ENCODE measurements around the gene KLK1.
A peak's percentile ranks its signal among the peaks of the same experiment; 100 is the strongest.
"Not testable (repeated sequence)": the region's sequence is repeated elsewhere in the genome, so short reads cannot be mapped to it uniquely, and the experiment has no call there.

The KLK1 gene

GRCh38 chr19:50790396-50790795 lies 33.2 kb downstream of the KLK1 start, which contains the start of gene ACP4:
Gene ACP4, plus strand, starts transcription at chr19:50790415. Its CDS starts 0 bp downstream, at chr19:50790415.
- WGBS, result 91% methylated on average over 15 of the region's 15 CpGs
- Histone ChIP-seq H3K27me3 (ENCODE audit: insufficient read depth, low read length) (no peaks in the 10 kb centered on the region), H3K9ac (ENCODE audit: low read depth, low read length) (no peak within 1 kb of the TSS)

GRCh38 chr19:50785329-50785728 lies 38.3 kb downstream of the KLK1 start:
- Histone ChIP-seq H3K4me1 (ENCODE audit: insufficient read depth, low read length) (no peaks in the 10 kb centered on the region), H3K27me3 (ENCODE audit: insufficient read depth, low read length) (peaks cover 1% of the 10 kb centered on the region), H3K27ac (ENCODE audit: low read depth, low read length) (no peak overlapping the region), H3K9me3 (ENCODE audit: insufficient read depth, low read depth, low read length) (no peaks in the 10 kb centered on the region), H3K36me3 (ENCODE audit: insufficient read depth, low read length) (no peaks in the 10 kb centered on the region), H3K4me3 (ENCODE audit: low read length) (no peak overlapping the region), H3K9ac (ENCODE audit: low read depth, low read length) (no peak overlapping the region)
- 92% methylated on average over 12 of the region's 12 CpGs for WGBS

More at GRCh38 chr19:50790396-50790795, 33.2 kb downstream of the KLK1 start, which contains the start of gene ACP4:
- no peaks in the 10 kb centered on the region for H3K4me1 ChIP-seq (ENCODE audit: insufficient read depth, low read length)
- no peak within 1 kb of the TSS for H3K4me3 ChIP-seq (ENCODE audit: low read length)
- H3K36me3 ChIP-seq (ENCODE audit: insufficient read depth, low read length), result peaks cover 4% of the 10 kb centered on the region; the same call in 1 of the 2 replicates
- H3K27ac ChIP-seq (ENCODE audit: low read depth, low read length), result no peak within 1 kb of the TSS
- no peaks in the 10 kb centered on the region for H3K9me3 ChIP-seq (ENCODE audit: insufficient read depth, low read depth, low read length)

GRCh38 chr19:50784710-50785109 lies 38.9 kb downstream of the KLK1 start:
- Histone ChIP-seq H3K36me3 (ENCODE audit: insufficient read depth, low read length) (no peaks in the 10 kb centered on the region), H3K4me1 (ENCODE audit: insufficient read depth, low read length) (no peaks in the 10 kb centered on the region), H3K27me3 (ENCODE audit: insufficient read depth, low read length) (peaks cover 7% of the 10 kb centered on the region), H3K9me3 (ENCODE audit: insufficient read depth, low read depth, low read length) (no peaks in the 10 kb centered on the region), H3K27ac (ENCODE audit: low read depth, low read length) (no peak overlapping the region), H3K9ac (ENCODE audit: low read depth, low read length) (no peak overlapping the region), H3K4me3 (ENCODE audit: low read length) (no peak overlapping the region)
- WGBS, result 93% methylated on average over 3 of the region's 3 CpGs

GRCh38 chr19:50783848-50784152 lies 39.8 kb downstream of the KLK1 start:
- not testable (repeated sequence) for H3K27ac ChIP-seq (ENCODE audit: low read depth, low read length); H3K9me3 ChIP-seq (ENCODE audit: insufficient read depth, low read depth, low read length); H3K9ac ChIP-seq (ENCODE audit: low read depth, low read length); H3K4me3 ChIP-seq (ENCODE audit: low read length); H3K4me1 ChIP-seq (ENCODE audit: insufficient read depth, low read length); H3K36me3 ChIP-seq (ENCODE audit: insufficient read depth, low read length)
- 54% methylated on average over 8 of the region's 8 CpGs for WGBS
- peaks cover 16% of the 10 kb centered on the region for H3K27me3 ChIP-seq (ENCODE audit: insufficient read depth, low read length)

- H3K9me3 ChIP-seq (ENCODE audit: insufficient read depth, low read depth, low read length), result no peaks in the 10 kb centered on the region
Observed at GRCh38 chr19:50780753-50781435, 42.7 kb downstream of the KLK1 start.

GRCh38 chr19:50779504-50780457 lies 43.8 kb downstream of the KLK1 start:
- no peaks in the 10 kb centered on the region; the same call in 1 of the 2 replicates for H3K4me1 ChIP-seq (ENCODE audit: insufficient read depth, low read length)
- H3K9me3 ChIP-seq (ENCODE audit: insufficient read depth, low read depth, low read length), result 0 out of 2 replicates have a peak, but pooled peaks cover 3% of the 10 kb centered on the region
- 72% methylated on average over 25 of the region's 25 CpGs for WGBS
- H3K9ac ChIP-seq (ENCODE audit: low read depth, low read length), result no peak overlapping the region
- H3K27ac ChIP-seq (ENCODE audit: low read depth, low read length), result no peak overlapping the region
- H3K27me3 ChIP-seq (ENCODE audit: insufficient read depth, low read length), result peaks cover 46% of the 10 kb centered on the region
- no peaks in the 10 kb centered on the region for H3K36me3 ChIP-seq (ENCODE audit: insufficient read depth, low read length)
- no peak overlapping the region for H3K4me3 ChIP-seq (ENCODE audit: low read length)

More at GRCh38 chr19:50780753-50781435, 42.7 kb downstream of the KLK1 start:
- Histone ChIP-seq H3K4me3 (ENCODE audit: low read length) (no peak overlapping the region), H3K36me3 (ENCODE audit: insufficient read depth, low read length) (no peaks in the 10 kb centered on the region), H3K4me1 (ENCODE audit: insufficient read depth, low read length) (no peaks in the 10 kb centered on the region; the same call in 1 of the 2 replicates), H3K9ac (ENCODE audit: low read depth, low read length) (no peak overlapping the region), H3K27ac (ENCODE audit: low read depth, low read length) (no peak overlapping the region), H3K27me3 (ENCODE audit: insufficient read depth, low read length) (peaks cover 43% of the 10 kb centered on the region)
- WGBS, result 79% methylated on average over 16 of the region's 16 CpGs

GRCh38 chr19:50778906-50779430 lies 44.6 kb downstream of the KLK1 start:
- Histone ChIP-seq H3K36me3 (ENCODE audit: insufficient read depth, low read length) (no peaks in the 10 kb centered on the region), H3K4me1 (ENCODE audit: insufficient read depth, low read length) (no peaks in the 10 kb centered on the region; the same call in 1 of the 2 replicates), H3K4me3 (ENCODE audit: low read length) (no peak overlapping the region), H3K9ac (ENCODE audit: low read depth, low read length) (no peak overlapping the region), H3K27me3 (ENCODE audit: insufficient read depth, low read length) (peaks cover 46% of the 10 kb centered on the region), H3K9me3 (ENCODE audit: insufficient read depth, low read depth, low read length) (0 out of 2 replicates have a peak, but pooled peaks cover 4% of the 10 kb centered on the region), H3K27ac (ENCODE audit: low read depth, low read length) (no peak overlapping the region)
- WGBS, result 63% methylated on average over 7 of the region's 7 CpGs

GRCh38 chr19:50777830-50778303 lies 45.7 kb downstream of the KLK1 start:
- 44% methylated on average over 30 of the region's 30 CpGs for WGBS
- peak overlapping the region; percentile 19 for H3K4me3 ChIP-seq (ENCODE audit: low read length)
- H3K27me3 ChIP-seq (ENCODE audit: insufficient read depth, low read length), result peaks cover 46% of the 10 kb centered on the region
- H3K4me1 ChIP-seq (ENCODE audit: insufficient read depth, low read length), result no peaks in the 10 kb centered on the region; the same call in 1 of the 2 replicates
- peaks cover 4% of the 10 kb centered on the region; the same call in 1 of the 2 replicates for H3K9me3 ChIP-seq (ENCODE audit: insufficient read depth, low read depth, low read length)
- H3K36me3 ChIP-seq (ENCODE audit: insufficient read depth, low read length), result no peaks in the 10 kb centered on the region
- H3K27ac ChIP-seq (ENCODE audit: low read depth, low read length), result no peak overlapping the region
- H3K9ac ChIP-seq (ENCODE audit: low read depth, low read length), result no peak overlapping the region

- no peaks in the 10 kb centered on the region; the same call in 1 of the 2 replicates for H3K4me1 ChIP-seq (ENCODE audit: insufficient read depth, low read length)
- H3K9me3 ChIP-seq (ENCODE audit: insufficient read depth, low read depth, low read length), result peaks cover 9% of the 10 kb centered on the region
- H3K27ac ChIP-seq (ENCODE audit: low read depth, low read length), result no peak overlapping the region
- H3K4me3 ChIP-seq (ENCODE audit: low read length), result no peak overlapping the region
- H3K9ac ChIP-seq (ENCODE audit: low read depth, low read length), result no peak overlapping the region
- peaks cover 46% of the 10 kb centered on the region for H3K27me3 ChIP-seq (ENCODE audit: insufficient read depth, low read length)
- no peaks in the 10 kb centered on the region for H3K36me3 ChIP-seq (ENCODE audit: insufficient read depth, low read length)
- 54% methylated on average over 4 of the region's 4 CpGs for WGBS
Observed at GRCh38 chr19:50777261-50777660, 46.3 kb downstream of the KLK1 start.

- Histone ChIP-seq H3K9ac (ENCODE audit: low read depth, low read length) (no peak overlapping the region), H3K27me3 (ENCODE audit: insufficient read depth, low read length) (peaks cover 46% of the 10 kb centered on the region), H3K4me3 (ENCODE audit: low read length) (no peak overlapping the region), H3K27ac (ENCODE audit: low read depth, low read length) (no peak overlapping the region), H3K4me1 (ENCODE audit: insufficient read depth, low read length) (no peaks in the 10 kb centered on the region; the same call in 1 of the 2 replicates), H3K36me3 (ENCODE audit: insufficient read depth, low read length) (no peaks in the 10 kb centered on the region), H3K9me3 (ENCODE audit: insufficient read depth, low read depth, low read length) (peaks cover 9% of the 10 kb centered on the region)
- WGBS, result 85% methylated on average over 5 of the region's 5 CpGs
Observed at GRCh38 chr19:50776131-50776530, 47.5 kb downstream of the KLK1 start.

GRCh38 chr19:50773454-50773853 lies 50.1 kb downstream of the KLK1 start:
- not testable (repeated sequence) for H3K9ac ChIP-seq (ENCODE audit: low read depth, low read length); H3K27ac ChIP-seq (ENCODE audit: low read depth, low read length); H3K4me1 ChIP-seq (ENCODE audit: insufficient read depth, low read length); H3K36me3 ChIP-seq (ENCODE audit: insufficient read depth, low read length); H3K4me3 ChIP-seq (ENCODE audit: low read length)
- WGBS, result 76% methylated on average over 7 of the region's 7 CpGs
- H3K27me3 ChIP-seq (ENCODE audit: insufficient read depth, low read length), result peaks cover 26% of the 10 kb centered on the region
- H3K9me3 ChIP-seq (ENCODE audit: insufficient read depth, low read depth, low read length), result peaks cover 15% of the 10 kb centered on the region
